AG04450 (cell line): ENCODE results near the gene OSBPL6. TPM values are rescaled to one million over a fixed set of nuclear protein-coding genes. Genes with fewer than 3 reads are reported as not detected.

Source experiments
- CTCF ChIA-PET: fragments of 300-600, 350-600 bp; formaldehyde crosslinking; extraction: SDS; loops from one replicate; lab custom pipeline; 2022; ENCODE audit warnings: antibody characterized with exemption, inconsistent platforms; lab: Charles Lee
- POLR2A ChIA-PET: fragments of 350-600 bp; formaldehyde crosslinking; extraction: SDS; loops from one replicate; lab custom pipeline; 2021; ENCODE audit warnings: antibody characterized with exemption, inconsistent platforms; lab: Yijun Ruan, JAX
- DNase-seq: peaks from one replicate; pipeline ENCODE4 v3.0.0-alpha.2; 2011; ENCODE audit warnings: low read depth, low spot score
- H3K27ac ChIP-seq: one replicate; pipeline ENCODE4 v1.5.1; 2012; ENCODE audit warnings: low read depth, low read length, control low read depth
- H3K27me3 ChIP-seq: one replicate; pipeline ENCODE4 v1.6.0; 2012; ENCODE audit warnings: low read length; ENCODE audit not compliant: control insufficient read depth, insufficient read depth
- H3K4me3 ChIP-seq: 2 replicates; pipeline ENCODE4 v1.5.1; 2011; ENCODE audit warnings: mild to moderate bottlenecking, low read depth, low read length, control low read depth
- H3K9me3 ChIP-seq: 2 replicates; pipeline ENCODE4 v1.5.1; 2012; ENCODE audit warnings: low read length; ENCODE audit not compliant: control insufficient read depth, insufficient read depth
- polyA plus RNA-seq: library from polyadenylated mRNA; depleted of rRNA; stranded (reverse); fragments of >200 nt; gene quantifications from 2 replicates; pipeline ENCODE4 v1.2.3, GENCODE V29; 2011
- TF ChIP-seq, protein P1 (sequence below): IDR thresholded peaks from 2 replicates; pipeline ENCODE4 v1.5.1; 2011; ENCODE audit warnings: low read depth, low read length, control low read depth, inconsistent platforms

Gene OSBPL6
- polyA plus RNA-seq, 1 experiment: 5.0 TPM

DNA sequence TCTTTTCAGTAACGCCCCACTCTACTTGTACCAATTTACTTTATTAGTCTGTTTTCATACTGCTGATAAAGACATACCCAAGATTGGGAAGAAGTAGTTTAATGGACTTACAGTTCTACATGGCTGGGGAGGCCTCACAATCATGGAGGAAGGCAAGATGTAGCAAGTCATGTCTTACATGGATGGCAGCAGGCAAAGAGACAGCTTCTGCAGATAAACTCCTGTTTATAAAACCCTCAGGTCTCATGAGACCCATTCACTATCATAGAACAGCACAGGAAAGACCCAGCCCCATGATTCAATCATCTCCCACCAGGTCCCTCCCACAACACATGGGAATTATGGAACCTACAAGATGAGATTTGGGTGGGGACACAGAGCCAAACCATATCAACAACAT lies 38.8 kb upstream of the OSBPL6 start:
- no peak overlapping the region for H3K4me3 ChIP-seq
- no peak overlapping the region for H3K27ac ChIP-seq
- ChIA-PET POLR2A (no interaction called here), CTCF (no interaction called here)
- no peaks in the 10 kb centered on the region for H3K27me3 ChIP-seq
- TF ChIP-seq, protein P1, sequence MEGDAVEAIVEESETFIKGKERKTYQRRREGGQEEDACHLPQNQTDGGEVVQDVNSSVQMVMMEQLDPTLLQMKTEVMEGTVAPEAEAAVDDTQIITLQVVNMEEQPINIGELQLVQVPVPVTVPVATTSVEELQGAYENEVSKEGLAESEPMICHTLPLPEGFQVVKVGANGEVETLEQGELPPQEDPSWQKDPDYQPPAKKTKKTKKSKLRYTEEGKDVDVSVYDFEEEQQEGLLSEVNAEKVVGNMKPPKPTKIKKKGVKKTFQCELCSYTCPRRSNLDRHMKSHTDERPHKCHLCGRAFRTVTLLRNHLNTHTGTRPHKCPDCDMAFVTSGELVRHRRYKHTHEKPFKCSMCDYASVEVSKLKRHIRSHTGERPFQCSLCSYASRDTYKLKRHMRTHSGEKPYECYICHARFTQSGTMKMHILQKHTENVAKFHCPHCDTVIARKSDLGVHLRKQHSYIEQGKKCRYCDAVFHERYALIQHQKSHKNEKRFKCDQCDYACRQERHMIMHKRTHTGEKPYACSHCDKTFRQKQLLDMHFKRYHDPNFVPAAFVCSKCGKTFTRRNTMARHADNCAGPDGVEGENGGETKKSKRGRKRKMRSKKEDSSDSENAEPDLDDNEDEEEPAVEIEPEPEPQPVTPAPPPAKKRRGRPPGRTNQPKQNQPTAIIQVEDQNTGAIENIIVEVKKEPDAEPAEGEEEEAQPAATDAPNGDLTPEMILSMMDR: no peak
- H3K9me3 ChIP-seq: no peaks in the 10 kb centered on the region
- no peak for DNase-seq

DNA sequence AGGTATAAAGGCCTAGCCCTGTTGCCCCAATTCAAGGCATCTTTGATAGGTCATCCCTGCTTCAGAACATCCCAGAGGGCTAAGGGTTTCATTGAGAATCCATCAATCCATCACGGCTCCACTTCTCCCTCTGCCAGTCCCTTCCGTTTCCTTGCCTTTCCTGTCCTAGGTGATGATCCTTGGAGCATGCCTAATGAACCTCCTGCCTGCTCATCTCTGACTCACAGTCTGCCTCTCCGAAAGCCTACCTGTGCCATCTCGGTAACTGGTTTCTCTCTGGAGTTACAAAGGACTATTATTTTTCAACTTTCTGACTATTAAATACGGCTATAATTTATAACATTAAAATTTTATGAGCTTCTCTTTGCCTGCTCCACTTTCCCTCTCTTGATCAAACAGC lies 36.7 kb upstream of the OSBPL6 start:
- Histone ChIP-seq H3K9me3 (no peaks in the 10 kb centered on the region), H3K4me3 (no peak overlapping the region), H3K27me3 (no peaks in the 10 kb centered on the region), H3K27ac (no peak overlapping the region)
- TF ChIP-seq, protein P1: no peak
- ChIA-PET CTCF (no interaction called here), POLR2A (no interaction called here)
- DNase-seq: no peak

DNA sequence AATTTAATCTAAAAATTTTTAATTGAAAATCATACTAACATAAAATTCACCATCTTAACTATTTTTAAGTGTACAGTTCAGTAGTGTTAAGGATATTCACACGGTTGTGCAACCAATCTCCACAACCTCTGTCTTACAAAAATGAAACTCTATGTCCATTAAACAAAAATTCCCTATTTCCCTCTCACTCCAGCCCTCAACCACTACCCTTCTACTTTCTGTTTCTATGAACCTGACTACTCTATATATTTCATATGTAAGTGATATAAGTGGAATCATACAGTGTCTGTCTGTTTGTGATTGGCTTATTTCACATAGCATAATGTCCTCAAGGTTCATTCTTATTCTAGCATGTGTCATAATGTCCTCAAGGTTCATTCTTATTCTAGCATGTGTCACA lies 34.3 kb upstream of the OSBPL6 start:
- TF ChIP-seq, protein P1: no peak
- no peak for DNase-seq
- no peaks in the 10 kb centered on the region for H3K27me3 ChIP-seq
- ChIA-PET POLR2A (no interaction called here), CTCF (no interaction called here)
- H3K4me3 ChIP-seq: no peak overlapping the region
- no peak overlapping the region for H3K27ac ChIP-seq
- H3K9me3 ChIP-seq: no peaks in the 10 kb centered on the region

DNA sequence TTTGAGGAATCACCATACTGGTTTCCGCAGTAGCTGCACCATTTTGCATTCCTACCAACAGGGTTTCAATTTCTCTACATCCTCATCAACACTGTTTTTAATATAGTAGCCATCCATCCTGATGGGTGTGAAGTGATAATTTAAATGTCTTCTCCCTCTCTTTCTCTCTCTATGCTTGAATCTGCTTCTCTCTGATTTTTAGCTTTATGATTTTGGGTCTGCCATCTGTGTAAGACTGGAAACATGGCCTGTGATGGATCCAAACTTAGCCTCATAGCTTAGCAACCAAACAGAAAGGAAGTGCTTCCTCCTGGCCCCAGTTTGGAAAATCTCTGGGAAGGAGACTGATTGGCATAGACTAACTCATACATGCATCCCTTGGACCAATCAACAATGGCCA lies 33.7 kb upstream of the OSBPL6 start:
- POLR2A ChIA-PET: no interaction called here
- Histone ChIP-seq H3K4me3 (no peak overlapping the region), H3K27ac (no peak overlapping the region), H3K9me3 (no peaks in the 10 kb centered on the region), H3K27me3 (no peaks in the 10 kb centered on the region)
- no peak for DNase-seq
- TF ChIP-seq, protein P1: no peak
- CTCF ChIA-PET: interaction anchor here (0.6 kb wide), 1 partner anchor 145 kb away, joined by 3 read pairs; no protein-coding TSS in a partner anchor

DNA sequence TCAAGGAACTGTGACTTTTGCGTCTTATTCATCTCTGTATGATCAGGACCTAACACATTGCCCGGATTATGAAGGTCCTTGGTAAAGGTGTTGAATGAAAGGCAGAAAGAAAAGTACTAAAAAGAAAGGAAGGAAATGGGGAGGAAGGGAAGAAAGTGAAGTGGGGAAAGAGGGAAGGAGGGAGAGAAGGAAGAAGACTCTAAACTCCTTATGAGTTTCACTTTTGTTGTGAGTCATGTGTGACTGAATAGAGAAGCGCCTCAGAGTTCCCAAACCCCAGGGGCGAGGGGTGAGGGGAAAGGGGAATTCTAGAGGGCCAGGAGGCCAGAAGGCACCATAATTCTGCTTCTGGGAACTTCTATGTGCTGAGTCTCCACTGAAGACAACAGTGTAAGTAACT lies 30.9 kb upstream of the OSBPL6 start:
- TF ChIP-seq, protein P1: no peak
- Histone ChIP-seq H3K4me3 (no peak overlapping the region), H3K27ac (no peak overlapping the region), H3K9me3 (no peaks in the 10 kb centered on the region), H3K27me3 (no peaks in the 10 kb centered on the region)
- ChIA-PET POLR2A (no interaction called here), CTCF (no interaction called here)
- DNase-seq: no peak
